ENCODE results near the gene KRT8.

KRT8 gene

DNA sequence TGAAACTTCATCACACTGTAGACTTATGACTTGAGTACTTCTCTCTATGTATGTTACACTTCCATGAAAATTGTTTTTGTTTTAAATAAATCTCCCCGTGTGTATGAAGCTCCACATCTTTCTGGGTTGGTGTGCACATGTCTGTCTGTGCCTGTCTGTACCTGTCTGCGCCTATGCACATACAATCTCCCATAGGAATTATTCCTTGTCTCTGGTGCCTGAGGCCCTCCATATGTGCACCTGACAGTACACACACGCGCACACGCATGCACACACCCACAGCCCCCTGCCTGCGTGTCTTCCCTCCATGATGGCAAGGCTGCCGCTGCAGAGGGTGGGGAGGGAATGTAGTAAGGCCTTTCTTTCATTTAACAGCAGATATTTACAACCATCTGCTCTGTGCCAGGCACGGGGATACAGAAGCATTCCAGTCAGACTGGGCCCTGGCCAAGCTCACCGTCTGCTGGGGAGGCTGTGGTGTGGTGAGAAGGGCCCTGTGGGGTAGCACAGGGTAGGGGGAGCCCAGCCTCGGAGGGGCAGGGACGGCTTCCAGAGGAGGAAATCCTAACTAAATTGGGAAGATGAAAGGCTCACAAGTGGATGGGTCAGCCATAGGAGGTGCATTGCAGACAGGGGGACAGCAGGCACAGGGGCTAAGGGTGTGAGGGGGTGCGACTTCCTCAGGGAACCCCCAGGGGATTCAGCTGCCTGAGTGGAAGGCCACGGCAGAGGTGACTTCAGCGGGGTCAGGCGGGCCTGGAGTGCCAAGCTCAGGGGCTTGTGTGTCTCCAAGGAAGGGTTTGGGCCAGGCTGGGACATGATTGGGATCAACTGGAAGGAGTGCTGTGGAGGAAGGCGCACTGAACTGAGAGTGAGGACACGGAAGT is 26.1 kb downstream of the KRT8 start:
- no peak for DNase-seq (ENCODE audit: low read depth in 1 of 2, low spot score in 1 of 2)
- TF ChIP-seq POLR2AphosphoS5 (IDR thresholded peaks at IDR 0.05; ENCODE audit: low read depth) (no peak), CTCF (IDR thresholded peaks at IDR 0.05; ENCODE audit: insufficient read depth, low read length) (no peak)
- TF ChIP-seq, protein P1, sequence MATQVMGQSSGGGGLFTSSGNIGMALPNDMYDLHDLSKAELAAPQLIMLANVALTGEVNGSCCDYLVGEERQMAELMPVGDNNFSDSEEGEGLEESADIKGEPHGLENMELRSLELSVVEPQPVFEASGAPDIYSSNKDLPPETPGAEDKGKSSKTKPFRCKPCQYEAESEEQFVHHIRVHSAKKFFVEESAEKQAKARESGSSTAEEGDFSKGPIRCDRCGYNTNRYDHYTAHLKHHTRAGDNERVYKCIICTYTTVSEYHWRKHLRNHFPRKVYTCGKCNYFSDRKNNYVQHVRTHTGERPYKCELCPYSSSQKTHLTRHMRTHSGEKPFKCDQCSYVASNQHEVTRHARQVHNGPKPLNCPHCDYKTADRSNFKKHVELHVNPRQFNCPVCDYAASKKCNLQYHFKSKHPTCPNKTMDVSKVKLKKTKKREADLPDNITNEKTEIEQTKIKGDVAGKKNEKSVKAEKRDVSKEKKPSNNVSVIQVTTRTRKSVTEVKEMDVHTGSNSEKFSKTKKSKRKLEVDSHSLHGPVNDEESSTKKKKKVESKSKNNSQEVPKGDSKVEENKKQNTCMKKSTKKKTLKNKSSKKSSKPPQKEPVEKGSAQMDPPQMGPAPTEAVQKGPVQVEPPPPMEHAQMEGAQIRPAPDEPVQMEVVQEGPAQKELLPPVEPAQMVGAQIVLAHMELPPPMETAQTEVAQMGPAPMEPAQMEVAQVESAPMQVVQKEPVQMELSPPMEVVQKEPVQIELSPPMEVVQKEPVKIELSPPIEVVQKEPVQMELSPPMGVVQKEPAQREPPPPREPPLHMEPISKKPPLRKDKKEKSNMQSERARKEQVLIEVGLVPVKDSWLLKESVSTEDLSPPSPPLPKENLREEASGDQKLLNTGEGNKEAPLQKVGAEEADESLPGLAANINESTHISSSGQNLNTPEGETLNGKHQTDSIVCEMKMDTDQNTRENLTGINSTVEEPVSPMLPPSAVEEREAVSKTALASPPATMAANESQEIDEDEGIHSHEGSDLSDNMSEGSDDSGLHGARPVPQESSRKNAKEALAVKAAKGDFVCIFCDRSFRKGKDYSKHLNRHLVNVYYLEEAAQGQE (IDR thresholded peaks at IDR 0.05; ENCODE audit: insufficient replicate concordance, low read depth), result no peak
- no peaks in the 10 kb centered on the region for H3K27me3 ChIP-seq (ENCODE audit: insufficient read depth, poor library complexity, severe bottlenecking)
- no peak overlapping the region for H3K27ac ChIP-seq (replicated peaks)
- H3K4me3 ChIP-seq (replicated peaks; ENCODE audit: insufficient read depth, low read length), result no peak overlapping the region

DNA sequence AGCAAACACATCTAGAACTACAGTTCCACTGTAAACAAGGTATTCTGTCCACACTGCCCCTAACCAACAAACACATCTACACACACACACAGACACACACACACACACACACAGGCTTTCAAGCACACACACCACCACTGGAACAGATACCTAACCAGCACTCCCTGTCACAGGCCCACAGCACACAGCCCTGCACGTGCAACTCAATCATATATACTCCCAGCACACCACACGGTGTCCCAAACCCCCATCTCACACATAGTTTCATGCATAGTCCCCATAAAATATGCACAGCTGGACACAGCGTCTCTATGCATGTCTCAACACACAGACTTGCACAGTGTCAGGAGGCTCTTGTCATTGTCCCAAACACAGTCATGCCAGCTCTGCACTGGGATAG is 27.6 kb downstream of the KRT8 start:
- TF ChIP-seq CTCF (IDR thresholded peaks at IDR 0.05; ENCODE audit: insufficient read depth, low read length) (no peak), GABPA (IDR thresholded peaks at IDR 0.05; ENCODE audit: low read depth) (no peak), POLR2AphosphoS5 (IDR thresholded peaks at IDR 0.05; ENCODE audit: low read depth) (no peak), SPI1 (IDR thresholded peaks at IDR 0.05; ENCODE audit: borderline replicate concordance, low read depth) (no peak)
- TF ChIP-seq, protein P1 (IDR thresholded peaks at IDR 0.05; ENCODE audit: insufficient replicate concordance, low read depth), result no peak
- no peak for DNase-seq (ENCODE audit: low read depth in 1 of 2, low spot score in 1 of 2)
- no peak overlapping the region for H3K4me3 ChIP-seq (replicated peaks; ENCODE audit: insufficient read depth, low read length)

DNA sequence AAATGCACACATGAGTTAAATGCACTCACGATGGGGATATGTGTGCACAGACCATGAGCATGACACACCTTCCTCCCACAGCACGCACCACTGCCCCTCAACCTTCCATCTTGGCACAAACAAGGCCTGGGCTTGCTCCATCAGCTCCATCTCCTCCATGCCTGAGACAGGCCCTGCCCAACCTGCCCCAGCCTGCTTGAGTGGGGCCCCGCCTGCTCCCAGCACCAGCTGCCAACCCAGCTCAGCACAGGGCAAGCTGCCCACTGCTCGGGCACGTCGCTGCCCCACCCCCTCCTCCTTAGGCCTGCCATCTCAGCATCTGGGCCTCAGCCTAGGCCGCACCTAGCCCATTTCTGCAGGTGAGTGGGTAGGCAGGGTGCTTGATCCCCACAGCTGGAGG is 28.5 kb downstream of the KRT8 start:
- H3K27me3 ChIP-seq (ENCODE audit: insufficient read depth, poor library complexity, severe bottlenecking), result peaks cover 2% of the 10 kb centered on the region
- no peak overlapping the region for H3K27ac ChIP-seq (replicated peaks)
- no peak for DNase-seq (ENCODE audit: low read depth in 1 of 2, low spot score in 1 of 2)
- TF ChIP-seq GABPA (IDR thresholded peaks at IDR 0.05; ENCODE audit: low read depth), result no peak
- no peak for TF ChIP-seq CTCF (IDR thresholded peaks at IDR 0.05; ENCODE audit: insufficient read depth, low read length)
- no peak for TF ChIP-seq SPI1 (IDR thresholded peaks at IDR 0.05; ENCODE audit: borderline replicate concordance, low read depth)
- no peak for TF ChIP-seq POLR2AphosphoS5 (IDR thresholded peaks at IDR 0.05; ENCODE audit: low read depth)
- TF ChIP-seq, protein P1 (IDR thresholded peaks at IDR 0.05; ENCODE audit: insufficient replicate concordance, low read depth), result no peak
- H3K4me3 ChIP-seq (replicated peaks; ENCODE audit: insufficient read depth, low read length), result no peak overlapping the region

More for the DNA sequence above, 27.6 kb downstream of the KRT8 start:
- Histone ChIP-seq H3K27me3 (ENCODE audit: insufficient read depth, poor library complexity, severe bottlenecking) (peaks cover 2% of the 10 kb centered on the region), H3K27ac (replicated peaks) (no peak overlapping the region)
